GM23338 (cell line): Measurements from ENCODE around the gene EML2.

Experiments used
- CREB1 ChIP-seq: fragments of 250-450 bp; sonication (Bioruptor Pico); IDR thresholded peaks from 2 replicates; pipeline ENCODE4 v1.5.0; 2020; ENCODE audit warnings: low read depth, mild to moderate bottlenecking, moderate library complexity
- CTCF ChIP-seq, 2 experiments: fragments of 200-600 bp in 1 of 2; sonication (generic) in 1 of 2; conservative IDR thresholded peaks; 2 replicates each; pipeline versions ENCODE4 v1.5.1 to v1.6.1; 2016 to 2017; ENCODE audit warnings: antibody characterized with exemption in 2 of 2, low read depth in 2 of 2, mild to moderate bottlenecking in 2 of 2, moderate library complexity in 1 of 2
- ETS1 ChIP-seq: IDR thresholded peaks from 2 replicates; pipeline ENCODE4 v1.6.1; 2016; ENCODE audit warnings: antibody characterized with exemption
- EZH2 ChIP-seq: fragments of 200-600 bp; sonication (generic); IDR thresholded peaks from one replicate; pipeline ENCODE4 v1.8.0; 2017; ENCODE audit warnings: antibody characterized with exemption, mild to moderate bottlenecking, low read depth; ENCODE audit not compliant: unreplicated experiment
- EZH2phosphoT487 ChIP-seq: fragments of 200-600 bp; sonication (generic); IDR thresholded peaks from one replicate; pipeline ENCODE4 v1.8.1; 2018; ENCODE audit warnings: antibody characterized with exemption; ENCODE audit not compliant: unreplicated experiment
- JUNB ChIP-seq: IDR thresholded peaks from one replicate; pipeline ENCODE4 v1.6.1; 2016; ENCODE audit warnings: antibody characterized with exemption; ENCODE audit not compliant: unreplicated experiment
- POLR2AphosphoS5 ChIP-seq: IDR thresholded peaks from 2 replicates; pipeline ENCODE4 v1.6.1; 2016; ENCODE audit warnings: antibody characterized with exemption, low read depth
- REST ChIP-seq: IDR thresholded peaks from one replicate; pipeline ENCODE4 v1.6.1; 2018; ENCODE audit warnings: antibody characterized with exemption; ENCODE audit not compliant: unreplicated experiment
- ZNF331 ChIP-seq: fragments of 250-450 bp; sonication (Bioruptor Pico); IDR thresholded peaks from 2 replicates; pipeline ENCODE4 v1.5.0; 2020; ENCODE audit warnings: low read depth, mild to moderate bottlenecking, moderate library complexity

GRCh38 chr19:45590300-45591003 lies 48.7 kb downstream of the EML2 start:
- TF ChIP-seq CTCF (conservative IDR thresholded peaks at IDR 0.05; ENCODE audit: low read depth in 2 of 2) = no peak
- TF ChIP-seq POLR2AphosphoS5 = no peak
- no peak for TF ChIP-seq EZH2
- TF ChIP-seq JUNB = no peak
- no peak for TF ChIP-seq ETS1
- no peak for TF ChIP-seq REST
- TF ChIP-seq EZH2phosphoT487 = no peak
- no peak for TF ChIP-seq CREB1
- no peak for TF ChIP-seq ZNF331 (CRISPR knock-in tag)
